B cell (primary cell): ENCODE measurements around the gene CPNE1.

Experiments used
- EZH2 ChIP-seq: IDR thresholded peaks from 2 replicates; pipeline ENCODE4 v1.6.1; 2012; ENCODE audit warnings: borderline replicate concordance, low read depth, mild to moderate bottlenecking, moderate library complexity, low read length; ENCODE audit not compliant: insufficient read depth, poor library complexity, severe bottlenecking
- TF ChIP-seq, protein P1 (sequence below): fragments of 200-600 bp; IDR thresholded peaks from one replicate; pipeline ENCODE4 v1.8.0; 2022; ENCODE audit warnings: antibody characterized with exemption, mild to moderate bottlenecking

- TF ChIP-seq, protein P1, sequence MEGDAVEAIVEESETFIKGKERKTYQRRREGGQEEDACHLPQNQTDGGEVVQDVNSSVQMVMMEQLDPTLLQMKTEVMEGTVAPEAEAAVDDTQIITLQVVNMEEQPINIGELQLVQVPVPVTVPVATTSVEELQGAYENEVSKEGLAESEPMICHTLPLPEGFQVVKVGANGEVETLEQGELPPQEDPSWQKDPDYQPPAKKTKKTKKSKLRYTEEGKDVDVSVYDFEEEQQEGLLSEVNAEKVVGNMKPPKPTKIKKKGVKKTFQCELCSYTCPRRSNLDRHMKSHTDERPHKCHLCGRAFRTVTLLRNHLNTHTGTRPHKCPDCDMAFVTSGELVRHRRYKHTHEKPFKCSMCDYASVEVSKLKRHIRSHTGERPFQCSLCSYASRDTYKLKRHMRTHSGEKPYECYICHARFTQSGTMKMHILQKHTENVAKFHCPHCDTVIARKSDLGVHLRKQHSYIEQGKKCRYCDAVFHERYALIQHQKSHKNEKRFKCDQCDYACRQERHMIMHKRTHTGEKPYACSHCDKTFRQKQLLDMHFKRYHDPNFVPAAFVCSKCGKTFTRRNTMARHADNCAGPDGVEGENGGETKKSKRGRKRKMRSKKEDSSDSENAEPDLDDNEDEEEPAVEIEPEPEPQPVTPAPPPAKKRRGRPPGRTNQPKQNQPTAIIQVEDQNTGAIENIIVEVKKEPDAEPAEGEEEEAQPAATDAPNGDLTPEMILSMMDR: no peak
- no peak for TF ChIP-seq EZH2
Observed at GRCh38 chr20:35653893-35654292, 10.8 kb downstream of the CPNE1 start.
